H9 (cell line): ENCODE data around the gene CFAP47. TPM values are rescaled to one million over a fixed set of nuclear protein-coding genes. Genes with fewer than 3 reads are reported as not detected.

ENCODE experiments used
- DNase-seq: peaks from one replicate; pipeline ENCODE4 v3.0.0-alpha.2; 2017
- H2AFZ ChIP-seq: one replicate; pipeline ENCODE4 v1.6.1; 2013; ENCODE audit warnings: mild to moderate bottlenecking, low read length, control low read depth, moderate library complexity
- H2AK5ac ChIP-seq: 2 replicates; pipeline ENCODE4 v1.6.1; 2013; ENCODE audit warnings: low read length, control low read depth, mixed read lengths; ENCODE audit not compliant: insufficient read length
- H2BK120ac ChIP-seq: one replicate; pipeline ENCODE4 v1.6.1; 2013; ENCODE audit warnings: low read depth, mild to moderate bottlenecking, low read length, control low read depth, inconsistent platforms; ENCODE audit not compliant: poor library complexity, severe bottlenecking
- H2BK12ac ChIP-seq: 2 replicates; pipeline ENCODE4 v1.6.1; 2013; ENCODE audit warnings: low read length, control low read depth, mixed read lengths, low read depth; ENCODE audit not compliant: insufficient read length
- H2BK15ac ChIP-seq: 2 replicates; pipeline ENCODE4 v1.6.1; 2013; ENCODE audit warnings: low read depth, low read length, control low read depth
- H2BK20ac ChIP-seq: one replicate; pipeline ENCODE4 v1.6.1; 2013; ENCODE audit warnings: low read depth, mild to moderate bottlenecking, low read length, control low read depth, inconsistent platforms; ENCODE audit not compliant: poor library complexity, severe bottlenecking
- H2BK5ac ChIP-seq: 2 replicates; pipeline ENCODE4 v1.6.1; 2013; ENCODE audit warnings: low read length, control low read depth, mixed read lengths; ENCODE audit not compliant: insufficient read length
- H3K14ac ChIP-seq: 2 replicates; pipeline ENCODE4 v1.6.1; 2013; ENCODE audit warnings: low read length, control low read depth; ENCODE audit not compliant: insufficient read depth
- H3K18ac ChIP-seq: 2 replicates; pipeline ENCODE4 v1.6.1; 2013; ENCODE audit warnings: low read depth, mild to moderate bottlenecking, mixed read lengths, low read length, control low read depth; ENCODE audit not compliant: insufficient read length
- H3K23ac ChIP-seq: 2 replicates; pipeline ENCODE4 v1.6.1; 2013; ENCODE audit warnings: low read length, control low read depth, mixed read lengths, low read depth; ENCODE audit not compliant: insufficient read length
- H3K23me2 ChIP-seq: 2 replicates; pipeline ENCODE4 v1.6.1; 2013; ENCODE audit warnings: low read depth, mild to moderate bottlenecking, mixed read lengths, low read length, control low read depth; ENCODE audit not compliant: insufficient read length, poor library complexity, severe bottlenecking
- H3K27ac ChIP-seq: 2 replicates; pipeline ENCODE4 v1.5.1; 2013; ENCODE audit warnings: low read length, control low read depth, mixed read lengths, low read depth; ENCODE audit not compliant: insufficient read length
- H3K27me3 ChIP-seq: 2 replicates; pipeline ENCODE4 v1.6.1; 2013; ENCODE audit warnings: low read length, control low read depth, inconsistent platforms; ENCODE audit not compliant: insufficient read depth
- H3K4ac ChIP-seq: 2 replicates; pipeline ENCODE4 v1.6.1; 2013; ENCODE audit warnings: low read depth, mild to moderate bottlenecking, control low read depth, inconsistent platforms, low read length, moderate library complexity
- H3K4me1 ChIP-seq: 2 replicates; pipeline ENCODE4 v1.6.1; 2013; ENCODE audit warnings: low read length, control low read depth, inconsistent platforms; ENCODE audit not compliant: insufficient read depth
- H3K4me2 ChIP-seq: 2 replicates; pipeline ENCODE4 v1.6.1; 2013; ENCODE audit warnings: low read length, control low read depth, mixed read lengths; ENCODE audit not compliant: insufficient read length, insufficient read depth
- H3K56ac ChIP-seq: 2 replicates; pipeline ENCODE4 v1.6.1; 2013; ENCODE audit warnings: low read depth, mild to moderate bottlenecking, mixed read lengths, low read length, control low read depth; ENCODE audit not compliant: insufficient read length
- H3K79me1 ChIP-seq: 2 replicates; pipeline ENCODE4 v1.6.1; 2013; ENCODE audit warnings: low read depth, mild to moderate bottlenecking, moderate library complexity, low read length, control low read depth, inconsistent platforms; ENCODE audit not compliant: insufficient read depth, poor library complexity, severe bottlenecking
- H3K79me2 ChIP-seq: 2 replicates; pipeline ENCODE4 v1.6.1; 2013; ENCODE audit warnings: low read length, control low read depth, inconsistent platforms; ENCODE audit not compliant: insufficient read depth
- H3K9ac ChIP-seq: 2 replicates; pipeline ENCODE4 v1.6.1; 2013; ENCODE audit warnings: low read length, control low read depth, mixed read lengths; ENCODE audit not compliant: insufficient read length; ENCODE audit errors: extremely low read depth
- H3K9me3 ChIP-seq: one replicate; pipeline ENCODE4 v1.6.1; 2013; ENCODE audit warnings: low read depth, low read length, inconsistent platforms; ENCODE audit not compliant: control insufficient read depth
- H3T11ph ChIP-seq: one replicate; pipeline ENCODE4 v1.6.1; 2013; ENCODE audit warnings: mild to moderate bottlenecking, low read length, control low read depth, inconsistent platforms
- H4K20me1 ChIP-seq: one replicate; pipeline ENCODE4 v1.6.1; 2013; ENCODE audit not compliant: control insufficient read depth, insufficient read length, insufficient read depth
- H4K5ac ChIP-seq: 2 replicates; pipeline ENCODE4 v1.6.1; 2013; ENCODE audit warnings: low read depth, mild to moderate bottlenecking, mixed read lengths, low read length, control low read depth; ENCODE audit not compliant: insufficient read length
- H4K8ac ChIP-seq: replicated peaks from 2 replicates; pipeline ENCODE4 v1.6.1; 2013; ENCODE audit warnings: low read length, control low read depth, mixed read lengths, low read depth; ENCODE audit not compliant: insufficient read length
- H4K91ac ChIP-seq: 2 replicates; pipeline ENCODE4 v1.6.1; 2013; ENCODE audit warnings: low read depth, mild to moderate bottlenecking, moderate library complexity, mixed read lengths, low read length, control low read depth; ENCODE audit not compliant: insufficient read length
- H3K27ac Mint-ChIP-seq, 3 experiments: 2 replicates in 2 of 3; 3 replicates in 1 of 3; pipeline ENCODE4 v1.8.0; 2020 to 2021; ENCODE audit warnings: mixed read lengths in 3 of 3, mild to moderate bottlenecking in 1 of 3, moderate library complexity in 1 of 3
- H3K27me3 Mint-ChIP-seq: 2 replicates; pipeline ENCODE4 v1.8.0; 2021; ENCODE audit warnings: low read depth, mild to moderate bottlenecking, moderate library complexity, mixed read lengths
- H3K36me3 Mint-ChIP-seq, 3 experiments: 2 replicates in 2 of 3; 3 replicates in 1 of 3; pipeline ENCODE4 v1.8.0; 2020 to 2021; ENCODE audit warnings: low read depth in 3 of 3, mixed read lengths in 3 of 3; ENCODE audit not compliant: insufficient read depth in 1 of 3
- H3K4me1 Mint-ChIP-seq, 2 experiments: 2 replicates each; pipeline ENCODE4 v1.8.0; 2020; ENCODE audit warnings: mixed read lengths in 2 of 2
- H3K4me3 Mint-ChIP-seq, 2 experiments: 2 replicates in 1 of 2; 3 replicates in 1 of 2; pipeline ENCODE4 v1.8.0; 2020 to 2021; ENCODE audit warnings: mild to moderate bottlenecking in 2 of 2, mixed read lengths in 2 of 2, moderate library complexity in 1 of 2
- H3K9me3 Mint-ChIP-seq, 2 experiments: 2 replicates in 1 of 2; 3 replicates in 1 of 2; pipeline ENCODE4 v1.8.0; 2020; ENCODE audit warnings: mild to moderate bottlenecking in 2 of 2, mixed read lengths in 2 of 2, moderate library complexity in 1 of 2
- CTCF ChIP-seq: fragments of 200-600 bp; sonication (generic); conservative IDR thresholded peaks from 3 replicates; pipeline ENCODE4 v1.8.0; 2021; ENCODE audit warnings: antibody characterized with exemption, mild to moderate bottlenecking
- WGBS: extraction: QIAGEN DNeasy Blood & Tissue Kit; methylation state at CpG from one replicate; pipeline ENCODE4 v1.1.7; 2013; ENCODE audit warnings: missing lambda C conversion rate, low lambda C conversion rate, mixed read lengths; ENCODE audit not compliant: insufficient read length; ENCODE audit errors: extremely low coverage; 5-methylcytosine and 5-hydroxymethylcytosine counted together
- total RNA-seq: library from RNA; stranded (reverse); gene quantifications from 2 replicates; pipeline ENCODE4 v1.2.1, GENCODE V29; 2021

CFAP47 gene
- total RNA-seq, 1 experiment from 2014 or later = not detected

DNA sequence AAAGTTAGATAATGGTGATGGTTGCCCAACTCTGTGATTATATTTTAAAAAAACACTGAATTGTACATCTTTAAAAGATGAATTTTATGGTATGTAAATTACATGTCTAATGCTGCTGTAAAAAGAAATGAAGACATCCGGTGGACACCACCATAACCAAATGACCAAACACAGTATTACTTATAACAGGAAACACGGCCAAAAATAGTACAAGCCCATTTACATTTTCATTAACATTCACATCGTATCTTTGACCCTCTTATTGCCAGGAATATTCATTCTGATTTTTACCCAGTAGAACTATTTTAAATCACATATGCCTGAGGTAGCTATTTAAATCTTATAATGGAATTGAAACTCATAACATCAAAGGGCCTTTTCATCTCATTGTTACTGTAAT, 143.2 kb downstream of the CFAP47 start:
- DNase-seq = no peak
- no peak overlapping the region for H2BK120ac ChIP-seq
- H3K18ac ChIP-seq = no peak overlapping the region
- no peaks in the 10 kb centered on the region for H3K27me3 Mint-ChIP-seq
- TF ChIP-seq CTCF = no peak
- no peak overlapping the region for H3K23ac ChIP-seq
- no peak overlapping the region for H3K4ac ChIP-seq
- H3K23me2 ChIP-seq = no peaks in the 10 kb centered on the region
- no peaks in the 10 kb centered on the region for H4K20me1 ChIP-seq
- H2AK5ac ChIP-seq = no peak overlapping the region
- H3K9me3 Mint-ChIP-seq = peaks cover 42 to 48% of the 10 kb centered on the region in 2 experiments
- H3K27me3 ChIP-seq = no peaks in the 10 kb centered on the region
- H3K14ac ChIP-seq = no peak overlapping the region
- no peak overlapping the region for H3K4me3 Mint-ChIP-seq
- no peak overlapping the region for H2BK5ac ChIP-seq
- no peak overlapping the region for H2BK12ac ChIP-seq
- H3K4me1 Mint-ChIP-seq = no peaks in the 10 kb centered on the region
- no peak overlapping the region for H3K27ac Mint-ChIP-seq
- no peak overlapping the region for H2AFZ ChIP-seq
- H3K56ac ChIP-seq = no peak overlapping the region
- no peak overlapping the region for H2BK20ac ChIP-seq
- no peak overlapping the region for H3K9ac ChIP-seq
- H4K8ac ChIP-seq = no peak overlapping the region
- H3T11ph ChIP-seq = no peak overlapping the region
- H3K9me3 ChIP-seq = no peaks in the 10 kb centered on the region
- H3K36me3 Mint-ChIP-seq = no peaks in the 10 kb centered on the region
- no peak overlapping the region for H2BK15ac ChIP-seq
- no peak overlapping the region for H3K27ac ChIP-seq
- H3K4me2 ChIP-seq = no peak overlapping the region
- H4K91ac ChIP-seq = no peak overlapping the region
- no peaks in the 10 kb centered on the region for H3K79me1 ChIP-seq
- no peaks in the 10 kb centered on the region for H3K79me2 ChIP-seq
- no peaks in the 10 kb centered on the region for H3K4me1 ChIP-seq
- WGBS = no CpG with 5 or more reads among the region's 3 CpGs
- H4K5ac ChIP-seq = no peak overlapping the region
